Endothelial cell of umbilical vein (primary cell): ENCODE results near the gene FXR1. TPM values are rescaled to one million over a fixed set of nuclear protein-coding genes. Genes with fewer than 3 reads are reported as not detected.
"Not testable (repeated sequence)": the region's sequence is repeated elsewhere in the genome, so short reads cannot be mapped to it uniquely, and the experiment has no call there.

Experiments used
- BruUV-seq: library from RNA; stranded (reverse); fragments of 400-500 nt; replicated peaks from 2 replicates; lab custom pipeline; 2021; lab: Mats Ljungman, UMichigan
- CTCF ChIA-PET: fragments of 300-600, 350-600 bp; sonication (Branson Sonifier 250); formaldehyde crosslinking; loops from one replicate; lab custom pipeline; 2021; ENCODE audit warnings: antibody characterized with exemption, inconsistent platforms; lab: Charles Lee
- POLR2A ChIA-PET: fragments of 300-600, 350-600 bp; sonication (Branson Sonifier 250); formaldehyde crosslinking; loops from one replicate; lab custom pipeline; 2021; ENCODE audit warnings: antibody characterized with exemption, inconsistent platforms; lab: Charles Lee
- DNase-seq: peaks from one replicate; pipeline ENCODE4 v3.0.0-alpha.2; 2011; ENCODE audit warnings: low read depth, low spot score
- FAIRE-seq: peaks from 2 replicates; lab custom pipeline; 2011; peaks lifted over from hg19 to GRCh38; lab: Jason Lieb, UNC
- H2AFZ ChIP-seq: 2 replicates; pipeline ENCODE4 v1.6.0; 2012; ENCODE audit warnings: low read depth, low read length, control low read depth, inconsistent platforms
- H3K27ac ChIP-seq: 2 replicates; pipeline ENCODE4 v1.5.1; 2011; ENCODE audit warnings: low read depth, mild to moderate bottlenecking, control low read depth, low read length, moderate library complexity; ENCODE audit not compliant: insufficient read depth
- H3K27me3 ChIP-seq, 2 experiments: 2 replicates each; pipeline versions ENCODE4 v1.6.0 to v1.6.1; 2011; ENCODE audit warnings: low read length in 2 of 2, mixed read lengths in 1 of 2; ENCODE audit not compliant: control insufficient read depth in 2 of 2, insufficient read depth in 2 of 2
- H3K36me3 ChIP-seq, 2 experiments: 2 replicates in 1 of 2; 3 replicates in 1 of 2; pipeline ENCODE4 v1.5.1; 2011; ENCODE audit warnings: low read length in 2 of 2, mild to moderate bottlenecking in 1 of 2, moderate library complexity in 1 of 2; ENCODE audit not compliant: control insufficient read depth in 2 of 2, insufficient read depth in 2 of 2; ENCODE audit errors: extremely low read depth in 1 of 2
- H3K4me1 ChIP-seq: 3 replicates; pipeline ENCODE4 v1.5.1; 2011; ENCODE audit warnings: mild to moderate bottlenecking, low read length; ENCODE audit not compliant: control insufficient read depth, insufficient read depth; ENCODE audit errors: extremely low read depth
- H3K4me2 ChIP-seq: 2 replicates; pipeline ENCODE4 v1.6.1; 2011; ENCODE audit warnings: low read length, control low read depth, mixed read lengths; ENCODE audit not compliant: insufficient read depth
- H3K4me3 ChIP-seq, 3 experiments: fragments of 200-600 bp in 1 of 3; sonication (generic), shearing (Covaris generic) in 1 of 3; replicated peaks in 1 of 3; 2 replicates each; pipeline ENCODE4 v1.5.1; 2011 to 2016; ENCODE audit warnings: control low read depth in 3 of 3, low read length in 3 of 3, mild to moderate bottlenecking in 2 of 3, inconsistent platforms in 1 of 3, low read depth in 1 of 3, moderate library complexity in 1 of 3; ENCODE audit not compliant: insufficient read depth in 1 of 3
- H3K79me2 ChIP-seq: 2 replicates; pipeline ENCODE4 v1.6.0; 2012; ENCODE audit warnings: low read length, inconsistent platforms; ENCODE audit not compliant: control insufficient read depth, insufficient read depth
- H3K9ac ChIP-seq: replicated peaks from 2 replicates; pipeline ENCODE3; 2011; ENCODE audit warnings: low read length, control low read depth; ENCODE audit not compliant: insufficient read depth; ENCODE audit errors: extremely low read depth
- H3K9me1 ChIP-seq: replicated peaks from 3 replicates; pipeline ENCODE4 v1.6.0; 2011; ENCODE audit warnings: mild to moderate bottlenecking, low read length; ENCODE audit not compliant: control insufficient read depth, insufficient read depth; ENCODE audit errors: extremely low read depth
- H3K9me3 ChIP-seq: replicated peaks from 2 replicates; pipeline ENCODE4 v1.5.1; 2012; ENCODE audit warnings: low read length, inconsistent platforms; ENCODE audit not compliant: control insufficient read depth, insufficient read depth
- H4K20me1 ChIP-seq: replicated peaks from 2 replicates; pipeline ENCODE3; 2011; ENCODE audit warnings: mild to moderate bottlenecking, low read length; ENCODE audit not compliant: control insufficient read depth, insufficient read depth; ENCODE audit errors: extremely low read depth
- EZH2 ChIP-seq: IDR thresholded peaks from 2 replicates; pipeline ENCODE4 v1.6.1; 2012; ENCODE audit warnings: borderline replicate concordance, low read depth, mild to moderate bottlenecking, moderate library complexity, low read length, inconsistent platforms; ENCODE audit not compliant: severe bottlenecking
- FOS ChIP-seq: IDR thresholded peaks from 2 replicates; pipeline ENCODE4 v1.6.1; 2011; ENCODE audit warnings: mild to moderate bottlenecking, low read length, moderate library complexity, borderline replicate concordance; ENCODE audit not compliant: insufficient read depth
- GATA2 ChIP-seq: IDR thresholded peaks from 2 replicates; pipeline ENCODE4 v1.7.0; 2011; ENCODE audit warnings: low read depth, mild to moderate bottlenecking, moderate library complexity, mixed read lengths, low read length; ENCODE audit not compliant: insufficient read length, insufficient read depth
- JUN ChIP-seq: IDR thresholded peaks from 2 replicates; pipeline ENCODE4 v1.6.1; 2011; ENCODE audit warnings: borderline replicate concordance, low read depth; ENCODE audit not compliant: insufficient read length, insufficient read depth
- MYC ChIP-seq: IDR thresholded peaks from one replicate; pipeline ENCODE4 v1.6.1; 2011; ENCODE audit warnings: mild to moderate bottlenecking, low read depth, low read length
- POLR2A ChIP-seq: IDR thresholded peaks from 2 replicates; pipeline ENCODE4 v1.6.1; 2012; ENCODE audit warnings: low read depth, mild to moderate bottlenecking, control low read depth, low read length
- POLR2AphosphoS5 ChIP-seq: IDR thresholded peaks from 2 replicates; pipeline ENCODE4 v1.6.1; 2012; ENCODE audit warnings: low read depth, mild to moderate bottlenecking, control low read depth, low read length, moderate library complexity; ENCODE audit not compliant: insufficient read depth
- dilution Hi-C: fragments of 300-500 bp; cut with MboI; formaldehyde crosslinking; loops from one replicate; pipeline ENCODE4 v1.15.0; 2019; ENCODE audit warnings: low sequenced_read_pairs; ENCODE audit not compliant: extremely low pct_ligation_motif_present
- intact Hi-C: fragments of 100-400 bp; cut with micrococcal nuclease; formaldehyde crosslinking; loops from one replicate; pipeline ENCODE4 v1.10.0; 2022
- polyA plus RNA-seq, 4 experiments: library from polyadenylated mRNA; depleted of rRNA in 3 of 4; stranded (reverse) in 3 of 4; unstranded in 1 of 4; fragments of >200 nt; gene quantifications; 2 replicates each; pipeline versions ENCODE4 v1.2.1 to v1.2.3, GENCODE V29; 2011 to 2012; ENCODE audit warnings: missing spikeins in 1 of 4
- total RNA-seq: library from RNA; stranded (reverse); gene quantifications from 2 replicates; pipeline ENCODE4 v1.2.3, GENCODE V29; 2021
- TF ChIP-seq, protein P1 (sequence below): IDR thresholded peaks from 2 replicates; pipeline ENCODE4 v1.6.1; 2011; ENCODE audit not compliant: insufficient read depth, insufficient read length
- TF ChIP-seq, protein P2 (sequence below), 2 donors: IDR thresholded peaks; 1 replicate in 1 of 2; 2 replicates in 1 of 2; pipeline ENCODE4 v1.5.1; 2011; ENCODE audit warnings: low read length in 2 of 2, mild to moderate bottlenecking in 2 of 2, moderate library complexity in 2 of 2, control low read depth in 1 of 2, inconsistent platforms in 1 of 2, low read depth in 1 of 2; ENCODE audit not compliant: insufficient read depth in 1 of 2; ENCODE audit errors: extremely low read depth in 1 of 2

FXR1 gene
- total and polyA plus RNA-seq, 2 donors (not counting 3 experiments of a cell fraction or from before 2014, with no cell fraction given): 87.3 to 186 TPM

DNA sequence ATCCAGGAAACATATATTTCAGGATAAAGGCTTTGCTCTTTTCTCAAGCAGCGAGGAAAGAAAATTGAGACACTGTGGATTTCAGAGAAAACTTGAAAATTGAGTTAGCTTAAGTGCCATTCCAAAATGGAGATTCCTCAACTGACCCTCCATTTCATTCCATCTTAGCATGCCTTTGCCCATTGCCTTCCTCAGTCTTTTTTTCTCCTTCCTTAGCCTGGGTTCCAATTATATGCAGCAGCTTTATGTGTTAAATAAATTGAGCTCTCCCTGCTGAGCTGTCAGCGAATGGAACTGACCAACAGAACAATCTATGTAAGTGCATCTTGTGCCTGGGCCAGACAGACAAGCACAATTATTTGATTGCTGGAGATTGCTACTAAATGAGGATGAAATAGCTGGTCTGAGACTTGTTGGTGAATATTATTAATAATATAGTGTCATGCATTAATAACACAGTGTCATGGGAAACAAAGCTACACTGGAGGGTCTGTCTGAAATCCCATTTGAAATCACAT is 84.0 kb downstream of the FXR1 start:
- Histone ChIP-seq H3K27ac (no peak overlapping the region), H3K4me3 (no peak overlapping the region), H2AFZ (no peak overlapping the region), H3K4me2 (no peak overlapping the region), H3K9ac (no peak overlapping the region), H3K79me2 (no peaks in the 10 kb centered on the region), H4K20me1 (no peaks in the 10 kb centered on the region), H3K9me1 (no peaks in the 10 kb centered on the region), H3K9me3 (no peaks in the 10 kb centered on the region), H3K4me1 (no peaks in the 10 kb centered on the region), H3K36me3 (no peaks in the 10 kb centered on the region), H3K27me3 (no peaks in the 10 kb centered on the region)
- FAIRE-seq (no peak), DNase-seq (no peak)
- CTCF ChIA-PET: no interaction called here
- no TSS peak for BruUV-seq
- intact Hi-C loops (no loop called here), dilution Hi-C loops (no loop called here)
- TF ChIP-seq, protein P1, sequence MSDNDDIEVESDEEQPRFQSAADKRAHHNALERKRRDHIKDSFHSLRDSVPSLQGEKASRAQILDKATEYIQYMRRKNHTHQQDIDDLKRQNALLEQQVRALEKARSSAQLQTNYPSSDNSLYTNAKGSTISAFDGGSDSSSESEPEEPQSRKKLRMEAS: no peak
- no peak for TF ChIP-seq POLR2AphosphoS5
- no peak for TF ChIP-seq MYC
- TF ChIP-seq GATA2: no peak
- no peak for TF ChIP-seq EZH2
- TF ChIP-seq POLR2A: no peak
- TF ChIP-seq FOS: no peak
- TF ChIP-seq JUN: no peak
- TF ChIP-seq, protein P2, sequence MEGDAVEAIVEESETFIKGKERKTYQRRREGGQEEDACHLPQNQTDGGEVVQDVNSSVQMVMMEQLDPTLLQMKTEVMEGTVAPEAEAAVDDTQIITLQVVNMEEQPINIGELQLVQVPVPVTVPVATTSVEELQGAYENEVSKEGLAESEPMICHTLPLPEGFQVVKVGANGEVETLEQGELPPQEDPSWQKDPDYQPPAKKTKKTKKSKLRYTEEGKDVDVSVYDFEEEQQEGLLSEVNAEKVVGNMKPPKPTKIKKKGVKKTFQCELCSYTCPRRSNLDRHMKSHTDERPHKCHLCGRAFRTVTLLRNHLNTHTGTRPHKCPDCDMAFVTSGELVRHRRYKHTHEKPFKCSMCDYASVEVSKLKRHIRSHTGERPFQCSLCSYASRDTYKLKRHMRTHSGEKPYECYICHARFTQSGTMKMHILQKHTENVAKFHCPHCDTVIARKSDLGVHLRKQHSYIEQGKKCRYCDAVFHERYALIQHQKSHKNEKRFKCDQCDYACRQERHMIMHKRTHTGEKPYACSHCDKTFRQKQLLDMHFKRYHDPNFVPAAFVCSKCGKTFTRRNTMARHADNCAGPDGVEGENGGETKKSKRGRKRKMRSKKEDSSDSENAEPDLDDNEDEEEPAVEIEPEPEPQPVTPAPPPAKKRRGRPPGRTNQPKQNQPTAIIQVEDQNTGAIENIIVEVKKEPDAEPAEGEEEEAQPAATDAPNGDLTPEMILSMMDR (IDR thresholded peaks at IDR 0.05; ENCODE audit: extremely low read depth in 1 of 2, insufficient read depth in 1 of 2, low read depth in 1 of 2, low read length in 2 of 2): no peak
- POLR2A ChIA-PET: no interaction called here

DNA sequence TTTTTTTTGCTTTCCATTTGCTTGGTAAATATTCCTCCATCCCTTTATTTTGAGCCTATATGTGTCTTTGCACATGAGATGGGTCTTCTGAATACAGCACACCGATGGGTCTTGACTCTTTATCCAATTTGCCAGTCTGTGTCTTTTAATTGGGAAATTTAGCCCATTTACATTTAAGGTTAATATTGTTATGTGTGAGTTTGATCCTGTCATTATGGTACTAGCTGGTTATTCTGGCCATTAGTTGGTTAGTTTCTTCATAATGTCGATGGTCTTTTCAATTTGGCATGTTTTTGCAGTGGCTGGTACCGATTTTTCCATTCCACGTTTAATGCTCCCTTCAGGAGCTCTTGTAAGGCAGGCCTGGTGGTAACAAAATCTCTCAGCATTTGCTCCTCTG is 89.9 kb downstream of the FXR1 start:
- CTCF ChIA-PET, H3K27ac ChIP-seq, H3K4me1 ChIP-seq, DNase-seq, H3K9ac ChIP-seq, BruUV-seq, POLR2A ChIA-PET, H3K9me3 ChIP-seq, H3K4me2 ChIP-seq, intact Hi-C loops, H3K27me3 ChIP-seq, H3K36me3 ChIP-seq, FAIRE-seq, H4K20me1 ChIP-seq, dilution Hi-C loops, H3K79me2 ChIP-seq, H2AFZ ChIP-seq, H3K9me1 ChIP-seq, H3K4me3 ChIP-seq: not testable (repeated sequence)

DNA sequence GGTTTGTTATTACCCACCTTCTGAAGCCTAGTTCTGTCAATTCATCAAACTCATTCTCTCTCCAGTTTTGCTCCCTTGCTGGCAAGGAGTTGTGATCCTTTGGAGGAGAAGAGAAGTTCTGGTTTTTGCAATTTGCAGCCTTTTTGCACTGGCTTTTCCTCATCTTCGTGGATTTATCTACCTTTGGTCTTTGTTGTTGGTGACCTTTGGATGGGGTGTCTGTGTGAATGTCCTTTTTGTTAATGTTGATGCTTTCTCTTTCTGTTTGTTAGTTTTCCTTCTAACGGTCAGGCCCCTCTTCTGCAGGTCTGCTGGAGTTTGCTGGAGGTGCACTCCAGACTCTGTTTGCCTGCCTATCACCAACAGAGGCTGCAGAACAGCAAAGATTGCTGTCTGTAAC is 91.0 kb downstream of the FXR1 start:
- H3K27me3 ChIP-seq, dilution Hi-C loops, intact Hi-C loops, DNase-seq, H3K9me1 ChIP-seq, H3K36me3 ChIP-seq, BruUV-seq, H3K4me1 ChIP-seq, H2AFZ ChIP-seq, H3K79me2 ChIP-seq, FAIRE-seq, H3K4me2 ChIP-seq, H4K20me1 ChIP-seq, POLR2A ChIA-PET, H3K9ac ChIP-seq, H3K9me3 ChIP-seq, CTCF ChIA-PET, H3K4me3 ChIP-seq, H3K27ac ChIP-seq: not testable (repeated sequence)
